ENCODE data around the gene ZNF638. TPM values are rescaled to one million over a fixed set of nuclear protein-coding genes. Genes with fewer than 3 reads are reported as not detected.

ZNF638 gene
- total and polyA plus RNA-seq, 2 of the 4 experiments (the other 2 are of a cell fraction), result 46.4 to 129 TPM

DNA sequence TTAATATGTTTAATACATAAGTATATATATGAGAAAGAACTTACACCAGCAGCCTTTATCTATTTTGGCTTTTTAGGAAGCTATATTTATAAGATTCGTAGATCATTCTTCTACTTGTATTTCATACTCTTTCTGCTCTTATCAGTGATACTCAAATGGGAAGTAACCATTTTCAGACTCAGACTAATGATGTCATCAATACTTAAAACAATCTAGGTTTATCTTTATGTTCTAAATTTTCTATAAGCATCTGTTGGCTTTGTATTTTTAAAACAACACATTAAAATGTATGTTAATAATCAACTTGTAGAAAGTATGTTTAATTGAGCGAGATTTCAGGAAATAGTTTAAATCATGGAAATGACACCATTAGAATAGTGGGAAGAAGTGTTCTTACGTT is 70.8 kb downstream of the ZNF638 start:
- Histone ChIP-seq H3K56ac (ENCODE audit: extremely low read depth, insufficient read depth, low read length) (no peak overlapping the region), H3K18ac (ENCODE audit: low read depth, low read length) (no peak overlapping the region)

More for the DNA sequence above, 70.8 kb downstream of the ZNF638 start:
- POLR2A ChIA-PET (ENCODE audit: unreplicated experiment), result no interaction called here
- BruUV-seq (replicated peaks), result no TSS peak
- H2BK20ac ChIP-seq (ENCODE audit: low read depth, low read length), result no peak overlapping the region
- 100% methylated on average over 1 of the region's 3 CpGs; no CpG with 5 or more reads in 1 of the 2 experiments for WGBS, 2 experiments (ENCODE audit: extremely low coverage in 2 of 2, insufficient read length in 1 of 2)
- no peaks in the 10 kb centered on the region for H4K20me1 ChIP-seq (ENCODE audit: insufficient read depth, low read length)
- H3K4me1 ChIP-seq (ENCODE audit: control insufficient read depth, insufficient read depth, low read length), result no peaks in the 10 kb centered on the region
- peaks cover 19% of the 10 kb centered on the region for H3K36me3 ChIP-seq (ENCODE audit: control insufficient read depth, insufficient read depth, low read length)
- no peak overlapping the region for H3K4ac ChIP-seq (ENCODE audit: low read depth, low read length)
- ATAC-seq (ENCODE audit: low read depth) (no peak), DNase-seq (no peak)
- no peaks in the 10 kb centered on the region for H3K79me1 ChIP-seq (ENCODE audit: low read depth in 1 of 2, low read length in 2 of 2)
- no peak for TF ChIP-seq NFE2L2 (IDR thresholded peaks at IDR 0.05; ENCODE audit: low read depth, low read length)
- H3K27me3 ChIP-seq (ENCODE audit: control insufficient read depth, insufficient read depth, low read length), result no peaks in the 10 kb centered on the region
- no peak overlapping the region for H4K91ac ChIP-seq (ENCODE audit: insufficient read depth, low read depth, low read length)
- no peaks in the 10 kb centered on the region for H3K9me1 ChIP-seq (ENCODE audit: insufficient read depth, low read length)
- H3K9me3 ChIP-seq (ENCODE audit: control insufficient read depth, insufficient read depth, low read length), result no peaks in the 10 kb centered on the region
- CTCF ChIA-PET, result interaction anchor here (0.6 kb wide), 1 partner anchor 17 kb away, joined by 8 read pairs; no protein-coding TSS in a partner anchor
- H2AK5ac ChIP-seq (ENCODE audit: low read depth, low read length), result no peak overlapping the region
- dilution Hi-C loops (cut with HindIII; ENCODE audit: low sequenced_read_pairs, unreplicated experiment) (no loop called here), in situ Hi-C loops (cut with MboI; ENCODE audit: low sequenced_read_pairs) (no loop called here), intact Hi-C loops (cut with micrococcal nuclease) (loop anchor here (5.0 kb wide), 1 partner anchor 35 kb away; no protein-coding TSS in a partner anchor)
- no peak overlapping the region for H3K23ac ChIP-seq (ENCODE audit: low read depth, low read length)
- H3K4me2 ChIP-seq (ENCODE audit: low read depth, low read length), result no peak overlapping the region
- no peak overlapping the region for H4K8ac ChIP-seq (ENCODE audit: low read depth in 2 of 2, low read length in 2 of 2)
- no peak overlapping the region for H2BK15ac ChIP-seq (ENCODE audit: low read depth, low read length)
- no peak overlapping the region for H3K27ac ChIP-seq (ENCODE audit: insufficient read depth, low read length)
- H2BK5ac ChIP-seq (ENCODE audit: low read depth, low read length, poor library complexity, severe bottlenecking), result no peak overlapping the region
- no peak overlapping the region for H4K5ac ChIP-seq (ENCODE audit: low read depth, low read length)
- H3K4me3 ChIP-seq (ENCODE audit: insufficient read depth, low read depth, low read length), result no peak overlapping the region
- no peak overlapping the region for H3K9ac ChIP-seq (ENCODE audit: low read depth, low read length)
- H3K14ac ChIP-seq (replicated peaks; ENCODE audit: low read depth, low read length), result no peak overlapping the region
- no peak overlapping the region for H2BK120ac ChIP-seq (ENCODE audit: low read depth, low read length)
- H2AFZ ChIP-seq (replicated peaks; ENCODE audit: low read length, poor library complexity), result no peak overlapping the region
- H2AK9ac ChIP-seq (replicated peaks; ENCODE audit: low read depth, low read length, poor library complexity), result no peak overlapping the region

Data from IMR-90 (cell line).